HG03575 (cell line): ENCODE measurements around the gene TSPAN11.

ENCODE experiments used
- ATAC-seq: cut with Tn5 transposase; IDR thresholded peaks from one replicate; pipeline ENCODE4 v1.9.1; 2021; ENCODE audit not compliant: unreplicated experiment, insufficient number of reproducible peaks, low FRiP score; ENCODE audit errors: extremely low read depth

Gene TSPAN11

GRCh38 chr12:30908722-30909348, 17.7 kb upstream of the TSPAN11 start:
- no peak for ATAC-seq

GRCh38 chr12:30909349-30910037, 17.1 kb upstream of the TSPAN11 start:
- no peak for ATAC-seq

- ATAC-seq, result no peak
These were observed 16.6 kb upstream of the TSPAN11 start for GRCh38 chr12:30910038-30910350.

- ATAC-seq, result no peak
These were observed 15.3 kb upstream of the TSPAN11 start for GRCh38 chr12:30911207-30911606.

- ATAC-seq, result no peak
These were observed 13.2 kb upstream of the TSPAN11 start for GRCh38 chr12:30913323-30913722.

- ATAC-seq, result no peak
These were observed 11.5 kb upstream of the TSPAN11 start for GRCh38 chr12:30914986-30915591.

GRCh38 chr12:30923057-30923456, 3.5 kb upstream of the TSPAN11 start:
- no peak for ATAC-seq

GRCh38 chr12:30925607-30926242, 823 bp upstream of the TSPAN11 start:
- no peak for ATAC-seq

GRCh38 chr12:30927222-30927611, 669 bp downstream of the TSPAN11 start:
- no peak for ATAC-seq

GRCh38 chr12:30928356-30929244, 2.1 kb downstream of the TSPAN11 start:
- no peak for ATAC-seq

GRCh38 chr12:30930238-30930637, 3.7 kb downstream of the TSPAN11 start:
- no peak for ATAC-seq

- ATAC-seq, result no peak
These were observed 4.1 kb downstream of the TSPAN11 start for GRCh38 chr12:30930641-30931040.

GRCh38 chr12:30932881-30933280, 6.3 kb downstream of the TSPAN11 start:
- no peak for ATAC-seq

GRCh38 chr12:30934811-30935210, 8.3 kb downstream of the TSPAN11 start:
- no peak for ATAC-seq

GRCh38 chr12:30936036-30936435, 9.5 kb downstream of the TSPAN11 start:
- no peak for ATAC-seq

- ATAC-seq, result no peak
These were observed 12.7 kb downstream of the TSPAN11 start for GRCh38 chr12:30939234-30939633.

GRCh38 chr12:30942486-30942885, 15.9 kb downstream of the TSPAN11 start:
- ATAC-seq, result no peak

GRCh38 chr12:30942936-30943335, 16.4 kb downstream of the TSPAN11 start:
- no peak for ATAC-seq

- ATAC-seq, result no peak
These were observed 19.1 kb downstream of the TSPAN11 start for GRCh38 chr12:30945443-30946164.
